ENCODE data around the gene DALRD3. TPM values are rescaled to one million over a fixed set of nuclear protein-coding genes. Genes with fewer than 3 reads are reported as not detected.
A peak's percentile ranks its signal among the peaks of the same experiment; 100 is the strongest.

Gene DALRD3
- total and polyA plus RNA-seq, 2 of the 8 experiments (the other 6 are each of a cell fraction or from before 2014, with no cell fraction given) = 30.4 to 86.5 TPM

DNA sequence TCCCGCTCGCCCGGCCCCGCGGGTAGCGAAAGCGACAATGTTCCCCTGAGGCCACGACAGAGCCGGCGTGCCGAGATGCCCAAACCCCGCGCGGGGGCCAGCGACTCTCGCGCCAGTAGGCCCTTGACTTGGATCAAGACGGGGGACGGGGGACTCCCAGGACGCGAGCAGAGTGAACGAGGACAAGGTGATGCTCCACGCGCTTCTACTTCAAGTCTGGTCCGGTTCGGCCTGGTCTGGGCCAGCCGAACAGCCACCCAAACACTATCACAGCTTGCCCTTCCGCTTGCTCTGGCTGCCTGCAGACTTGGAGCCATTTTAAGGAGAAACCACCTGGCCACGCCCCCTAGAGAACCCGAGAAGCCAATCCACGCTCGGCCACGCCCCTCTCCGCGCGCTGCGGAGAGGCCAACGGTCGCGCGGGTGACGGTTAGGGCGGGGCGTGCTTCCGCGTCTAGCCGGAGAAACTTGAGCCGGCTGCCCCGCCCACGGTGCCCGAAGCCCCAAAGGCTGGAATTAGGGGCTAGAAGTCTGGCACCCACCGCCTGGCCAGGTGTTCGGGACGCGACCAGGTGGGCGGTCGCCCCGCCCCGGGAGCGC is 2.9 kb upstream of the DALRD3 start (continued):
- TF ChIP-seq EP300 (IDR thresholded peaks at IDR 0.05; ENCODE audit: borderline replicate concordance in 1 of 2, low read depth in 2 of 2, low read length in 2 of 2) (no peak), SIRT6 (IDR thresholded peaks at IDR 0.05; ENCODE audit: low read length) (no peak), BCL11A (IDR thresholded peaks at IDR 0.05; ENCODE audit: low read depth in 2 of 2, low read length in 2 of 2) (no peak), EZH2 (IDR thresholded peaks at IDR 0.05; ENCODE audit: low read depth, low read length, severe bottlenecking) (no peak), RNF2 (IDR thresholded peaks at IDR 0.05; ENCODE audit: borderline replicate concordance, low read depth, low read length, missing control alignments, poor library complexity, severe bottlenecking) (no peak), NRF1 (IDR thresholded peaks at IDR 0.05; ENCODE audit: low read depth, low read length) (no peak), POLR2AphosphoS5 (IDR thresholded peaks at IDR 0.05; ENCODE audit: low read depth, low read length) (peak; percentile 99), GABPA (IDR thresholded peaks at IDR 0.05; ENCODE audit: borderline replicate concordance, insufficient read depth, low read length) (no peak), MAFK (IDR thresholded peaks at IDR 0.05; ENCODE audit: low read depth, low read length) (no peak), JUN (IDR thresholded peaks at IDR 0.05; ENCODE audit: low read depth, low read length) (no peak), GTF2F1 (IDR thresholded peaks at IDR 0.05; ENCODE audit: borderline replicate concordance, low read depth, low read length) (0 out of 2 replicates have a peak, but pooled peaks have one; percentile 62)
- TF ChIP-seq, protein P1, sequence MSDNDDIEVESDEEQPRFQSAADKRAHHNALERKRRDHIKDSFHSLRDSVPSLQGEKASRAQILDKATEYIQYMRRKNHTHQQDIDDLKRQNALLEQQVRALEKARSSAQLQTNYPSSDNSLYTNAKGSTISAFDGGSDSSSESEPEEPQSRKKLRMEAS (IDR thresholded peaks at IDR 0.05) = peak; percentile 70
- TF ChIP-seq, protein P2, sequence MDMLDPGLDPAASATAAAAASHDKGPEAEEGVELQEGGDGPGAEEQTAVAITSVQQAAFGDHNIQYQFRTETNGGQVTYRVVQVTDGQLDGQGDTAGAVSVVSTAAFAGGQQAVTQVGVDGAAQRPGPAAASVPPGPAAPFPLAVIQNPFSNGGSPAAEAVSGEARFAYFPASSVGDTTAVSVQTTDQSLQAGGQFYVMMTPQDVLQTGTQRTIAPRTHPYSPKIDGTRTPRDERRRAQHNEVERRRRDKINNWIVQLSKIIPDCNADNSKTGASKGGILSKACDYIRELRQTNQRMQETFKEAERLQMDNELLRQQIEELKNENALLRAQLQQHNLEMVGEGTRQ (IDR thresholded peaks at IDR 0.05; ENCODE audit: low read length) = no peak
- TF ChIP-seq, protein P3, sequence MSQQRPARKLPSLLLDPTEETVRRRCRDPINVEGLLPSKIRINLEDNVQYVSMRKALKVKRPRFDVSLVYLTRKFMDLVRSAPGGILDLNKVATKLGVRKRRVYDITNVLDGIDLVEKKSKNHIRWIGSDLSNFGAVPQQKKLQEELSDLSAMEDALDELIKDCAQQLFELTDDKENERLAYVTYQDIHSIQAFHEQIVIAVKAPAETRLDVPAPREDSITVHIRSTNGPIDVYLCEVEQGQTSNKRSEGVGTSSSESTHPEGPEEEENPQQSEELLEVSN (IDR thresholded peaks at IDR 0.05) = no peak
